D721Med (cell line): ENCODE measurements around the gene HOXB7.

Experiments
- DNase-seq: peaks from one replicate; pipeline ENCODE4 v3.0.0; 2011; ENCODE audit warnings: low spot score; ENCODE audit not compliant: insufficient read length
- FAIRE-seq: peaks from 2 replicates; lab custom pipeline; 2011; peaks lifted over from hg19 to GRCh38; lab: Jason Lieb, UNC
- TF ChIP-seq, protein P1 (sequence below): IDR thresholded peaks from 2 replicates; pipeline ENCODE4 v1.5.1; 2012; ENCODE audit warnings: mild to moderate bottlenecking, control low read depth; ENCODE audit not compliant: insufficient read depth; ENCODE audit errors: missing control alignments

The HOXB7 gene

DNA sequence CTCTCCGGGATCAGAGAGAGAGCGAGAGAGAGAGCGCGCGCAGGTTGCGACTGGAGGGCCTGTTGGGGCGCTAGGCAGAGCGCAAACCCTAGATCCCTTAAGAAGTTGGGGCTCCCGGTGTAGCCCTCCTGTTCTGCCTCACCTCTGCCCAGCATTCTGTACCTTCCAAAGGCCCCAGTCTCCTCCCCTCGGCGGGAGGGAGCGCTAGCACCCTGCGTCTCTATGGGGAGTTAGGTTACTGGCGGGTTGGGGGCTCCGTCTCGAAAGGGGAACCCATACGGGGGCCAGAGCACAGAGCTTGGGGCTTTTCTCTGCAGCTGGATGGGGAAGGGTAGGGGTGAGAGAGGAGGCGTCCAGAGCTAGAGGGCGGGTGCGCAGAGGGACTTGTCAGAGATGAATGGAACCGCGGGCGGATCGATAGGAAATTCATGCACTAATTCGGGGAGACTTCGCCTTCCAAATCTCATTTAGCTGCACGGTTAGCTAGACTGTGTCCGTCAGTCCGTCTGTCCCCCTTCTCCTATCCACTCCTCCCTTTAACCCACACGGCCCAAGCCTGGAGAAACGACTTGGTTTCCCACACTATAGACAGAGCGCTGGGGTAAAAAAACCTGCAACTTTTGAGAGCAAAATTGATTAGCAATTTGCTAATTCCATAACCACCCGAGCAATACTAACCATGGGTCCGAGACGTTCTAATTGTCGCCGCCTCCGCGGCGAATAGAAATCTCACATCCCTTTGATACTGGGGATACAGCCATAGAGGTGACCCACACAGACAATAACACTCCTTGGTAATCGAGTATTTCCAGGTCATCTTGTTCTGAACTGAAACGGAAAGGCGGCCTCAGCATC is 32.0 kb downstream of the HOXB7 start:
- TF ChIP-seq, protein P1, sequence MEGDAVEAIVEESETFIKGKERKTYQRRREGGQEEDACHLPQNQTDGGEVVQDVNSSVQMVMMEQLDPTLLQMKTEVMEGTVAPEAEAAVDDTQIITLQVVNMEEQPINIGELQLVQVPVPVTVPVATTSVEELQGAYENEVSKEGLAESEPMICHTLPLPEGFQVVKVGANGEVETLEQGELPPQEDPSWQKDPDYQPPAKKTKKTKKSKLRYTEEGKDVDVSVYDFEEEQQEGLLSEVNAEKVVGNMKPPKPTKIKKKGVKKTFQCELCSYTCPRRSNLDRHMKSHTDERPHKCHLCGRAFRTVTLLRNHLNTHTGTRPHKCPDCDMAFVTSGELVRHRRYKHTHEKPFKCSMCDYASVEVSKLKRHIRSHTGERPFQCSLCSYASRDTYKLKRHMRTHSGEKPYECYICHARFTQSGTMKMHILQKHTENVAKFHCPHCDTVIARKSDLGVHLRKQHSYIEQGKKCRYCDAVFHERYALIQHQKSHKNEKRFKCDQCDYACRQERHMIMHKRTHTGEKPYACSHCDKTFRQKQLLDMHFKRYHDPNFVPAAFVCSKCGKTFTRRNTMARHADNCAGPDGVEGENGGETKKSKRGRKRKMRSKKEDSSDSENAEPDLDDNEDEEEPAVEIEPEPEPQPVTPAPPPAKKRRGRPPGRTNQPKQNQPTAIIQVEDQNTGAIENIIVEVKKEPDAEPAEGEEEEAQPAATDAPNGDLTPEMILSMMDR = no peak
- DNase-seq = no peak
- FAIRE-seq = no peak

DNA sequence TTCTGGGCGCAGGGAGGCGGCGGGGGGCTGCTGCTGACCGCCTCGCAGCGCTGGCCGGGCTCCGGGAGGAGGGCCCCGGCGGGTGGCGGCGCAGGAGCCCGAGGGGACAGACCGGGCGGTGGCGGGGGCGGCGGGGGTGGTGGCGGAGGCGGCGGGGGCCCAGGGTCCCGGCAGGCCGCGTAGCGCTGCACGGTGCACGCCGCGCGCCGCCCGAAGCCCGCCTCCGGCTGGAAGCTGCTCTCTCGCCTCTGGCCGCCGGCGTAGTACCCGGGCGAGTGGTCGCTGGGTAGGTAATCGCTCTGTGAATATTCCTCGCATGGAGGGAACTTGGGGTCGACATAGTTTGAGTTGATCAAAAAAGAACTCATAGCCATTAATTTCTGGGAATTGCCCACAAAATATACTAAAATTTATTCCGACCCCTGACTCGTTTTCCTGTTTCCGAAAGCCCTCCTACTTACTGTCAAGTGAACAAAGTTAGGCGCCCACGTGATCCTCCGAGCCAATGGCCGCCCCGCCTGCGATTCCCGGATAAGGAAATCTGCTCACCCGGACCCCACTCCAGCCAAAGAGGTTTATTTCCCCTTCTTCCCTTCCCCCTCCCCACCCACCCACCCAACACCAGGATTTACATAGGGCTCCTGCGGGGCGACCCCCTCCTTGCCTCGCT is 32.7 kb downstream of the HOXB7 start, which contains the start of gene HOXB4:
Gene HOXB4 (minus strand): TSS at position 405 of the 670 bp plus-strand sequence. CDS start 31 bp downstream, at position 374.
- no peak for DNase-seq
- no peak for FAIRE-seq
- TF ChIP-seq, protein P1 = no peak

DNA sequence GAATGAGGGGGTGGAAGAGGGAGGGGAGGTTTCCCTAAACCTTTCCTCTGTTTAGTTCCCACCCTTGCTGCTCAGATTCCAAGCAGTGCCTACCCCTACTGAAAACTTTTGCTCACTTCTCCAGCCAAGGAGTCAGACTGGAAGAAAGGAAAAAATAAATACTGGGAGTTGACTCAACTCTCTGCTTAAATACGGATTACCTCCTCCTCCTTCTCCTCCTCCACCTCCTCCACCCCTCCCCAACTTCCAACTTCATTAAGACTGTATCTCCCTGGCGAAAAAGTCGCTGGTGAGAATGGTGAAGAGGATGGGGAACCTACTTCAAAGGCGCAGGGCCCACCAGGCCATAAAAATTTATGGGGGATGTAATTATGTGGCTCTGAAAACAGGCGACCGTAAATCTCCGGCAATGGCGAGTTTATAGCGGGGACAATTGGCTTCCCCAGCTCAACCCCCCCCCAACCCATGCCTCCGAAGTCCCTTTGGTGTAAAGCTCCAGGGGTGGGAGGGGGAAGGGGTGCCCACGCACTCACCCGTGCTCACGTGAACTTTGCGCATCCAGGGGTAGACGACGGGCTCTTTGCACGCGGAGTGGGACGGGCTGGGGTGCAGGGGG is 33.4 kb downstream of the HOXB7 start:
- TF ChIP-seq, protein P1 = no peak
- no peak for FAIRE-seq
- no peak for DNase-seq

DNA sequence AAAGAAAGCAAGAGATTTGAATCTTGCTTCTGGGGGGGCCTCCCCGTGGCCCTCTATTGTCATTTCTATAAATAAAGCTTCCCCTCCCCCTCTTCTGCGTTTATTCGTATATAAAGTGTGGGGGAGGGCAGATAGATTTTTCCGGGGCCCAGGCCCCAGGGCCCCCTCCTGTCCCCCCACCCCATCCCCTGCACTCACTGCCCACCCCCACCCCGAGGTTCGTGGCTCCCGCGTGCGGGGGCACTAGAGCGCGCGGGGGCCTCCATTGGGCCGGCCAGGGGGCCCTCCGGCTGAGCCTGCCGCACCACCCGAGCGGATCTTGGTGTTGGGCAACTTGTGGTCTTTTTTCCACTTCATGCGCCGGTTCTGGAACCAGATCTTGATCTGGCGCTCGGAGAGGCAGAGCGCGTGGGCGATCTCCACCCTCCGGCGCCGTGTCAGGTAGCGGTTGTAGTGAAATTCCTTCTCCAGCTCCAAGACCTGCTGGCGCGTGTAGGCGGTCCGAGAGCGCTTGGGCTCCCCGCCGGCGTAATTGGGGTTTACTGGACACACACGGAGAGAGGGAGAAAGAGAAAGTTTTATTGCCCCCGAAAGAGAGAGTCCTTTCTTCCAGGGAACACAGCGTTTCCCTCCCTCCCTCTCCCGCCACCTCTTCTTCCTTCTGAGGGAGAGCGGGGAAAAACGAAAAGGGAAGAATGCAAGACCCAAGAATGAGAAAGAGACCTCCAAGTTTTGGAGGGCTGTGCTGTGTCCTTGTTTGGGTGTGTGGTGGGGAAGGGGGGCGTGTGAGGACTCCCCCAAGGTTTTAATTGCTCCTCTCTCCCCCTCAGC is 34.1 kb downstream of the HOXB7 start:
- TF ChIP-seq, protein P1 = no peak
- FAIRE-seq = no peak
- DNase-seq = no peak

DNA sequence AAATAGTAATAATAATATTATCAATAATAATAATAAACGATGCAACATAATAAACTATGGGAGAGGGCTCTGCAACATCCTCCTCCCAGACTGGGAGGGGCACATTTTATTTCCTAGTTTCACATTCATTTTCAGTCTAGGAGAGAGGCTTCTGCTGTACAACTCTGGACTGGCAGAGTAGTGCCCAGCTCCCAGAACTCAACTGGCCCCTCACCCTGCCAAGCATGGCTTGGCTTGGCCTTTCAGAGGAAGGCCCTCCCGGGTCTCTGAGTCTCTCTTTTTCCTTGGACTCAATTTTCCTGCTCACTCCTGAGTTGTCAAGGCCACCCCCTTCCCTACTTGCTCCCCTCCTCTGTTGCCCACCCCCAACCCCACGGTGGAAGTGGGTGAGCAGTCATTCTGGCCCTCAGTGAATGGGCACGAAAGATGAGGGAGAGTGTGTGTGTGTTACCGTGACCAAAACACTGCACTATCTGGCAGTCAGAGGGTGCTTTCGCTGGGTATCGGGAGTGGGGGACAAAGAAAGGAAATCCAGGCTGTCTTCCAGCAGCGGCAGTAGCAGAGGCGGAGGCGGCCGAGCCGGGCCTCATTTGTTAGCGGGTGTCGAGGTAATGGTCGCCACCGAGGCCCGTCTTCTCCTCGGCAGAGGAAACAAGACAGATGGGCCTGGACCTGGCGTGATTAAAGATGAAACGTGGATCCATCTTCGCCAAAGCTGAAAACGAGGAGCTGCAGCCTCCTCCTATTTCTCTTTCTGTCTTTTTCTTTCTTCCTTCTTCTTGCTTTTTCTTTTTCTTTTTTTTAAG is 34.9 kb downstream of the HOXB7 start:
- TF ChIP-seq, protein P1 = no peak
- DNase-seq (no peak), FAIRE-seq (no peak)

DNA sequence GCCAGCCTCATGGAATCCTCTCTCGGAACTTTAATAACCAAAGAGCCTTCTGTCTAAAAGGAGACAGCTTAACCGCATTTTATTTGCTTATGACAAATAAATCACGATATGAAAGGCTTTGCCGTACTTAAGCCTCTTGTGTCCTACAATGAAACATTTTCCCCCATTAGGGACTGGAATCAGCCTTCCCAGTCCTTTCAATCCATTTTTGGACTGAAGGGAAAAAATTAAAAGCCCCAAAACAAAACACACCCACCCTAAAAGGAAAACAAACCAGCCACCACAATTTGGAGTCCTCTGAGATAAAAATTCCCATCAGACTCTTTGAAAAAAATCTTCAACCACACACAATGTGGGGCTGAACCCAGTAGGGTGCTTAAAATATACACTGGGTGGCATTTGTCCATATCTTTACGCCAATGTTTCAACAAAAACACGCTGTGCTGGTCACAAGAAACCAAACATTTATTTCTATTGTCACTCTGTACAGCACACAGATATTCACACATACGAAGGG is 35.7 kb downstream of the HOXB7 start:
- DNase-seq (no peak), FAIRE-seq (no peak)
- TF ChIP-seq, protein P1 = no peak
